NCI-H748 (cell line): ENCODE results near the gene WFDC1.
"Not testable (repeated sequence)": the region's sequence is repeated elsewhere in the genome, so short reads cannot be mapped to it uniquely, and the experiment has no call there.

Experiments
- DNase-seq: peaks from one replicate; lab custom pipeline; 2025; ENCODE audit not compliant: unreplicated experiment; lab: John Stamatoyannopoulos, UW

Gene WFDC1

DNA sequence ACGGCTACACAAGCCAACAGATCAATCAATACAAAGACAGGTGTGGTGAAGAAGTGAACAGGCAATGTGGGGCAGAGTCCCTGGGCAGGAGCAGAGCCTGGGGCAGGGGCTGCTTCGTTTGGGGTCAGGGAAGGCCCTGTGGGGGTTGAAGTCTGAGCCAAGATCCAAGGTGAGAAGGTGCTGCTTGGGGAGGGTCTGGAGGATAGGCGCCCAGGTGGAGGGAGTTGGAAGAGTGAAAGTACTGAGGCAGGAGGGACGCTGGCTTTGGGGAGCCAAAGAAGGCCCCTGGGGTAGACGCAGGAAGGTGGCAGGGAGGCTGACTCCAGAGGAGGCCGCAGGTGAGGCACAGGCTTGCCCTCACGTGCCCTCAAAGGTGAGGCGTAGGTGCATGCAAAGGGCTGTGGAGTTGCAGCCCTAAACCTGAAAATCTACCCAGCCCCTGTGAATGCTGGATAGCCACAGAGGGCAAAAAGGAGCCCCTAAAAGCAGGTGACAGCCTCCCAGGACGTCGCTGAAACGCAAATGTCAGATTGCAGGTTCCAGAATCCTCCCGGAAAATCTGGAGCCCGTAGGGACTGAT lies 33.3 kb downstream of the WFDC1 start:
- DNase-seq, result no peak

GRCh38 chr16:84329016-84329415 lies 34.3 kb downstream of the WFDC1 start:
- no peak for DNase-seq

DNA sequence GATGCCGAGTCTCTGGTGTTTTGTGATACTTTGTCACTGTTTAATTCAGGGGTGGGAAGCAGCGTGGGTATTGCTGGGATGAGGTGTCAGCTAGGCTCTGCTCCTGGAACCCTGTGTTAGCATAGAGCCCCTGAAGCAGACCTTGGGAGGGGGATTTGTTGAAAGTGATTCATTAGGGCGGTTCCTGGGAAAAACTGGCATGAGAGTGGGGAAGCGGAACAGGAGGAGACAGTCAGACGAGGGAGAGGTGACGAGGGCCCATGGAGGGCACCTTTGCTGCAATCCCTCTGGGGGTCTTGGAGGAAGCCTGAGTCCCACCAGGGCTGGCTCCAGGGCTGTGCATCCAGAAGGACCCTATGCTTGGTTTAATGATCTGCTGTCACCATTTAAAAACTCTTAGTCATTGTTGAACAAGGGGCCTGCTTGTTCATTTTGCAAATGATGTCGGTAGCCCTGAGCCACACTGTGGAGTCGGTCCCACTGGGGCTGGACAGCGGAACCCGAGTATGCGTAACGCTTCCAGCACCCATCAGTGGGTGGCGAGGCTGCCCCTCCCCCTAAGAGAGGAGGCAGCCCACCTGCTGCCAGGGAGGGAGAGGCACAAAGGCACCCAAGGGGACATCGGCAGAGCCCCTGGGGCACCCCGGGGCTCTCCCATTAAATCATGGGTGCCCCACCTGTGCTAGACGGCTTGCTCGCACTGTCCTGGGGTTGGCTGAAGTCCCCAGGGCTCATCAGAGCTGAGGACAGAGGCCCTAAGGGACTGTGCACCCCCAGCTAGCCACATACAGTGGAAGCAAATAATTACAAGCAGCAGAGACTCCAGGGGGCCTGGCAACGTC lies 35.4 kb downstream of the WFDC1 start:
- DNase-seq, result no peak

- no peak for DNase-seq
Observed at GRCh38 chr16:84330685-84331050, 36.0 kb downstream of the WFDC1 start.

GRCh38 chr16:84331998-84332780 lies 37.5 kb downstream of the WFDC1 start:
- no peak for DNase-seq

DNA sequence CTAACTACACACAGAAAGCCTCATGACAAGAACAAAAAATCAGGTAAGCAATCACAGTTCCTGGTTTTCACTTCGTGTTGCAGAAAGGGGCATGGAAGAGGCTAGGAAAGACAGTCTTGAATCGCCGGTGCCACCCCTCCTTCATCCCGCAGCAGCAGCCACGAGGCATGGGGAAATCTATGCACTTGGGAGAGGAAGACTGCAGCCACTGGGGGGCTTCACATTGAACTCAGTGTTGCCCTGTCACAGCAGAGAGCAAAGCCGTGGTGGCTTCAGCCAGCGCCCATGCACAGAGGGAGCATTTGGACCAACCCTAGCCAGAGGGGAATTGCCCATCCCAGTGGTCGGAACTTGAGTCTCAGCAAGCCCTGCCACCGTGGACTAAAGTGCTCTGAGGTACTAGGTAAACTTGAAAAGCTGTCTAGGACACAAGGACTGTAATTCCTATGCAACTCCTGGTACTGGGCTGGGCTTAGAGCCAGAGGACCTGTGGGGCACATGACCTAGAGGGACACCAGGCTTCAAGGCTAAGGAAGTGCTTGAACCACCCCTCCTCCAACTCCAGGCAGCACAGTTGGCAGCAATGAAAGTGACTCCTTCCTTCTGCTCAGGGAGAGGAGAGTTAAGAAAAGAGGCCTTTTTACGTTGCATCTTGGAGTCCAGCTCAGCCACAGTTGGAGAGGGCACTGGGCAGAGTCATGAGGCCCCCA lies 38.5 kb downstream of the WFDC1 start:
- DNase-seq, result no peak

- no peak for DNase-seq
Observed at GRCh38 chr16:84334058-84334457, 39.4 kb downstream of the WFDC1 start.

DNA sequence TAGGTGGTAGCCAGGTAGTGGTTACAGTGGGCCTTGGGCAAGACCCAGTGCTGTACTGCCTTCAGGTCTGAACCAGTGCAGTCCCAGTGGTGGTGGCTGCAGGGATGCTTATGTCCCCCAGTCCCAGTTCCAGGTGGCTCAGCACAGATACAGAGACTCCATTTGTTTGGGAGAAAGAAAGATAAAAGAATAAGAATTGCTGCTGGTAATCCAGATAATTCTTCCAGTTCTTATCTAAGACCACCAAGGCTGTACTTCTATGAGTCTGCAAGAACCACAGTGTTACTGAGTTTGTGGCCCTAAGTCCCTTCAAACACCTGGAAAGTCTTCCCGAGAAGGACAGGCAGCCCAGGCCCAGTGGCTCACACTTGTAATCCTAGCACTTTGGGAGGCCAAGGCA lies 39.8 kb downstream of the WFDC1 start:
- DNase-seq, result no peak

DNA sequence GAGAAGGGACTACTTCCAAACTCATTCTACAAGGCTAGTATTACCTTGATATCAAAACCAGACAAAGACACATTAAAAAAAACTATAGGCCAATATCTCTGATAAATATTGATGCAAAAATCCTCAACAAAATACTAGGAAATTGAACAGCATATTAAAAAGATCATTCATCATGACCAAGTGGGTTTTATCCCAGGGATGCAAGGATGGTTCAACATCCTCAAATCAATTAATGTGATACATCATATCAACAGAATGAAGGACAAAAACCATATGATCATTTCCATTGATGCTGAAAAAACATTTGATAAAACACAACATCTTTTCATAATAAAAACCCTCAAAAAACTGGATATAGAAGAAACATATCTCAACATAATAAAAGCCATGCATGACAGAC lies 42.6 kb downstream of the WFDC1 start:
- DNase-seq, result not testable (repeated sequence)

- DNase-seq, result no peak
Observed at GRCh38 chr16:84339311-84339710, 44.6 kb downstream of the WFDC1 start.

DNA sequence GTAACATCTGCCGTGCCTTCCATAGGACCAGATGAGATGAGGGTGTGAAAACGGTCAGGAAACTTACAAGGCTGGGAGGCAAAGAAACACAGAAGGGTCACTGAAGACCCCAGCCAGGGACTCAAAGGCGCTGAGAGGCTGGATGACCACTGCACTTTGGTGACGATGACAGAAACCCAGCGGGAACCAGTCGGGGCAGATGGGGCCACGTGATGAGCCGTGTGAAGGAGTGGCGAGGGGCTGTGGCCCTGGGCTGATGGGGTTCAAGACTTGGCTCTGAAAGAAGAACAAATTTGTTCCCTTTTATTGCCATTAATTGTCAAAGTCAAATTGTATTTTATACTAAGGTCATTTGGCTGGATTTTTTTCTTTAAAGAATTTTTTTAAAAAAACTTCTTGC lies 45.1 kb downstream of the WFDC1 start:
- DNase-seq, result no peak

DNA sequence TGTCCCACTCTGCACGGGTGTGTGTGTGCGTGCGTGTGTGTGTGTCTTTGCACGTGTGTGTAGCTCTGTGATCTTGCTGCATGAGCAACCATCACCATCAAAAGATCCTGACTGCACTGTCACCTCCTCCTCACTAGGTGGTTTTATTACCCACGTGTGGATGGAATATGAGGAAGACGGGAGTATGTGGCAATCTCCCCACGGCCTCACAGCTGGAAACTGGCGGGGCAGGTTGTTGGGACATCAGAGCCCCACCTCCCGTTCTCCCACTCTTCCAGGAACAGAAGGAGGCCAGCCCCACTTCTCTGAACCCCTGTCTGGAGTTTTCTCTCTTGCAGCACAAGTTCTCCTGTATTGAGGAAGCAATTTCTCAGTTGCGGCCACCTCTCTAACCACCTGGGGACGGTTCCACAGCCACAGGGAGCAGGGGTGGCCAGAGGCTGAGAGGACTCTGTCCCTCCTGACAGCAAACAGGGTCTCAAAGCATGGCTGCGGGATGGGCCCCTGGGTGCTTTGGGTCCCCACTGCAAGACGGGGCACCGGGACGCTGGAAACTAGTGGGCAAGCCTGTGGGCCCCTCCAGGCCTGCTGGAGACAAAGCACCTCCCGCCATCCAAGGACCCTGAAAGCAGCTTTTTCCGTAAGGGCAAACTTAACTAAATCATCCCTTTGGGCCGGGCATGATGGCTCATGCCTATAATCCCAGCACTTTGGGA lies 45.8 kb downstream of the WFDC1 start:
- DNase-seq, result no peak

DNA sequence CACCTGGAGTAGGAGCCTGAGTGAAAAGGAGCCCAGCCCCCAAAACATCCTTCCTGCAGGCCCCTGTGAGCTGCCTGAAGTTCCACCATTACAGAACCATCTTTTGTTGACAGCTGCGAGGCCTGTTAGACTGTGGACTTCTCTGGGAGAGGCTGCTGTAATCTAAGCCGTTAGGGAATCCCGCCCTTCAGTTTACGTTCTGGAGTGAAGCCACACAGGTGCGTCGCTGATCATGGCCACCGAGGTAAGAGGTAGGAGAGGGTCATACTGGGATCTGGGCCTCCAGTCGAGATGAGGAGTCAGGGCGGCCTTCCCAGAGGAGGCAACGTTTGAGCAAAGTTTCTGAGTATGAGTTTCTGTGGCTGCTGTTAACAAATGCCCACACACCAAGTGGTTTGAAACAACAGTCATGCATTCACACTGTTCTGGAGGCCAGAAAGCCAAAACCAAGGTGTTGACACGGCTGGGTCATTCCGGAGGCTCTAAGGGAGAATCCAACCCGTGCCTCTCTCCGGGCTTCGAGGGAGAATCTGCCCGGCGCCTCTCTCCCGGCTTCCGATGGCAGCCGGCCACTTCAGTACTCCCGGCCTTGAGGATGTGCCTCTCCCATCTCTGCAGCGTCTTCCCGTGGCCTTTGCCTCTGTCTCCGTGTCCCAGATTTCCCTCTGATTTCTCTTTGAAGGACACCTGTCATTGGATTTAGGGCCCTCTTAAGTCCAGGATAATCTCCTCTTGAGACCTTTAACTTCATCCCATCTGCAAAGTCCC lies 47.0 kb downstream of the WFDC1 start:
- no peak for DNase-seq

DNA sequence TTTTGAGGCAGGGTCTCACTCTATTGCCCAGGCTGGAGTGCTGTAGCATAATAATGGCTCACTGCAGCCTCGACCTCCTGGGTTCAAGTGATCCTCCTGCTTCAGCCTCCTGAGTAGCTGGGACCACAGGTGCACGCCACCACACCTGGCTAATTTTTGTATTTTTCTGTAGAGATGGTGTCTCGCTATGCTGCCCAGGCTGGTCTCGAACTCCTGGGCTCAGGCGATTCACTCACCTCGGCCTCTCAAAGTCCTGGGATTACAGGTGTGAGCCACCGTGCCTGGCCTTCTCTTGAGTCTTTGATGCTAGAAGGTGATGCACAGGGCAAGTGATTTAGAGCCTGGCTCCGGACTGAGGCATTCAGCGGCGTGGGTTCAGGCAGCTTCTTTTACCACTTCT lies 49.1 kb downstream of the WFDC1 start:
- DNase-seq, result not testable (repeated sequence)

DNA sequence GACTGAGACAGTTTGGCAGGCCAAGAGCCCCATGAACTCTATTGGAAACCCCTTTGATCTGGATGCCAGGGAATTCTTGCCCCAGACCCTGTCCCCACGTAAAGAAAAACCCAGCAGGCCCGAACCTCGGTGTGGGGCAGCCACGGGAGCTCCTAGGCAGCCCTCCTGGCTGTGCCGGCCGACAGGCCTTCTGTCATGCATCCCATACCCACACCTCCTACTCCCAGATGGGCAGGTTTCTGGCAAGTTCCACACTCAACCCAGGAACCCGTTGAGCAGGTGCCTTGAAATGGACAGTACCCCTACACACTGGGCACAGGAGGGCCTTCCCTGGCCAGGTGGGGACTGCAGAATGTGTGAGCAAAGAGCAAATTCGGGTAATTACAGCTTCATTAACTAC lies 50.1 kb downstream of the WFDC1 start:
- DNase-seq, result no peak

DNA sequence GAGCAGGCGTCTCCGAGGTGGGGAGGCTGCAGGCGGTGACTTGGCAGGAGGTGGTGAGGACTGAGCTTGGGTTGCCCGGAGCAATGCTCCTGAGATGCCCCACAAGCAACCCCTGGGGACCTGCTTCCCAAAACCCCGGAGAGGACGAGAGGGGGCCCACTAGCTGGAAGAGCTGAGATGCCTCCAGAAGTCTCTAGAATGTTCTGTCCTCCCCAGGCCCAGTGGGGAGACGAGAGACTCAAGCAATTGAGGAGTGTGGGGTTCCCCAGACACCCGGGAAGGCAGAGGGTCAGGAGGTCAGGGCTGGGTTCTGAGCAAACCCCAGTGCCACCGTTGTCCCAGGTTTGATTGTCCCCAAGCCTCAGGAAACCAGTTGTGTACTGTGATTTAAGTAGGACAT lies 52.5 kb downstream of the WFDC1 start:
- no peak for DNase-seq

GRCh38 chr16:84348386-84348888 lies 53.8 kb downstream of the WFDC1 start:
- DNase-seq, result no peak

DNA sequence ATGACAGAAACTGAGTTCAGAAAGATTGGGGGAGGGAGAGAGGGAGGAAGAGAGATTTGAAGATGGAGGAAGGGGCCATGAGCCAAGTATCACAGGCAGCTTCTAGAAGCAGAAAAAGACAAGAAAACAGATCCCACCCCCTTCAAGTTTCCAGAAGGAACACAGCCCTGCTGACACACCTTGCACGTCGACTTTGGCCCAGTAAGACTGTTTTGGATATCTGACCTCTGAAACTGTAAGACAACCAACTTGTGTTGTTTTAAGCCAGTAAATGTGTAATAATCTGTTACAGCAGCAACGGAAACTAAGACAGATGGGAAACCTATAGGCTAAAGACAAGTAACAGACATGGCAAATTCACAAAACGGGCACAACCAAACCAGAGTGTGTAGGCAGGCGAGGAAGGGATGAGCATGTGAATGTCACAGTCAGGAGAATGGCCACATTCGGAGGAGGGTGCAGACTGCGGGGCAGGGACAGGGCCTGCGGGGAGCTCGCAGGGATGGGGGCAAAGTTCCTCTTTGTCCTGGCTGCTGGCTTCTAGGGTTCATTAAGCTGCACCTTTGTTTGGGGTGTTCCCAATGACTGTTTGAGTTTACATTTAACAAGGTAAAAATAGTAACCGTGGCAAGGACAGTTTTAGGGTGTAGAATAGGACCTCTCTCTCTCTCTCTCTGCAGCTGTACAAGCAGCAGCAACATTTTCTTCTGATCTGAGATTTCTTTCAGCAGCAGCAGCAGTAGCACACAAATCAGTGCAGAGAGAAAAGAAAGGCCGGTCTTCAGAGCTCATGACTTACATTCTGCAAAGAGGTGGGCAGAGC lies 55.4 kb downstream of the WFDC1 start:
- no peak for DNase-seq
